ENCODE measurements around the gene UNC5A. TPM values are rescaled to one million over a fixed set of nuclear protein-coding genes. Genes with fewer than 3 reads are reported as not detected.

Gene UNC5A
- total RNA-seq, 2 experiments from 2014 or later, result not detected

GRCh38 chr5:176816043-176816745 is 5.8 kb downstream of the UNC5A start:
- POLR2A ChIA-PET, result no interaction called here

GRCh38 chr5:176816791-176817347 is 6.5 kb downstream of the UNC5A start:
- H3K9me3 Mint-ChIP-seq, result no peaks in the 10 kb centered on the region
- no peak for DNase-seq
- no peak overlapping the region for H3K4me3 Mint-ChIP-seq
- H3K27ac Mint-ChIP-seq, result no peak overlapping the region
- peaks cover 13% of the 10 kb centered on the region for H3K4me1 Mint-ChIP-seq
- peaks cover 65% of the 10 kb centered on the region for H3K27me3 Mint-ChIP-seq
- H3K36me3 Mint-ChIP-seq (ENCODE audit: low read depth), result no peaks in the 10 kb centered on the region
- CTCF ChIA-PET, result interaction anchor here (0.8 to 1.4 kb wide), 2 partner anchors 156 to 159 kb away, joined by 3 to 4 read pairs; no protein-coding TSS in a partner anchor
- POLR2A ChIA-PET, result no interaction called here

More at GRCh38 chr5:176816043-176816745, 5.8 kb downstream of the UNC5A start:
- H3K27ac Mint-ChIP-seq, result no peak overlapping the region
- no peaks in the 10 kb centered on the region for H3K9me3 Mint-ChIP-seq
- no peaks in the 10 kb centered on the region for H3K36me3 Mint-ChIP-seq (ENCODE audit: low read depth)
- CTCF ChIA-PET, result interaction anchor here (1.4 kb wide), 1 partner anchor 155 kb away, joined by 4 read pairs; no protein-coding TSS in a partner anchor
- no peak for DNase-seq
- peaks cover 72% of the 10 kb centered on the region for H3K27me3 Mint-ChIP-seq
- H3K4me1 Mint-ChIP-seq, result peaks cover 14% of the 10 kb centered on the region
- H3K4me3 Mint-ChIP-seq, result no peak overlapping the region

- peaks cover 13% of the 10 kb centered on the region for H3K4me1 Mint-ChIP-seq
- no peaks in the 10 kb centered on the region for H3K36me3 Mint-ChIP-seq (ENCODE audit: low read depth)
- CTCF ChIA-PET, result interaction anchor here (0.8 to 1.4 kb wide), 2 partner anchors 156 to 159 kb away, joined by 3 to 4 read pairs; no protein-coding TSS in a partner anchor
- no peaks in the 10 kb centered on the region for H3K9me3 Mint-ChIP-seq
- peaks cover 62% of the 10 kb centered on the region for H3K27me3 Mint-ChIP-seq
- H3K27ac Mint-ChIP-seq, result no peak overlapping the region
- no peak for DNase-seq
- POLR2A ChIA-PET, result no interaction called here
- H3K4me3 Mint-ChIP-seq, result no peak overlapping the region
Measured at GRCh38 chr5:176817369-176817840, 7.0 kb downstream of the UNC5A start.

- ChIA-PET POLR2A (no interaction called here), CTCF (no interaction called here)
- Mint-ChIP-seq H3K9me3 (no peaks in the 10 kb centered on the region), H3K27ac (no peak overlapping the region), H3K4me3 (peak overlapping the region; percentile 12), H3K36me3 (ENCODE audit: low read depth) (no peaks in the 10 kb centered on the region), H3K4me1 (peaks cover 13% of the 10 kb centered on the region), H3K27me3 (peaks cover 61% of the 10 kb centered on the region)
- no peak for DNase-seq
Measured at GRCh38 chr5:176817841-176818377, 7.5 kb downstream of the UNC5A start.

- H3K27me3 Mint-ChIP-seq, result peaks cover 56% of the 10 kb centered on the region
- CTCF ChIA-PET, result interaction anchor here (2.8 kb wide), 1 partner anchor 158 kb away, joined by 12 read pairs; no protein-coding TSS in a partner anchor
- H3K36me3 Mint-ChIP-seq (ENCODE audit: low read depth), result no peaks in the 10 kb centered on the region
- H3K4me3 Mint-ChIP-seq, result peak overlapping the region; percentile 12
- peak; percentile 55 for DNase-seq
- no peak overlapping the region for H3K27ac Mint-ChIP-seq
- peaks cover 13% of the 10 kb centered on the region for H3K4me1 Mint-ChIP-seq
- no peaks in the 10 kb centered on the region for H3K9me3 Mint-ChIP-seq
- POLR2A ChIA-PET, result interaction anchor here (0.9 kb wide), 1 partner anchor 9 kb away, joined by 3 read pairs; no protein-coding TSS in a partner anchor
Measured at GRCh38 chr5:176818391-176819098, 8.2 kb downstream of the UNC5A start.

GRCh38 chr5:176819476-176819875 is 9.1 kb downstream of the UNC5A start:
- ChIA-PET POLR2A (no interaction called here), CTCF (interaction anchor here (2.8 kb wide), 1 partner anchor 159 kb away, joined by 12 read pairs; no protein-coding TSS in a partner anchor)
- Mint-ChIP-seq H3K4me3 (no peak overlapping the region), H3K9me3 (no peaks in the 10 kb centered on the region), H3K36me3 (ENCODE audit: low read depth) (no peaks in the 10 kb centered on the region), H3K4me1 (peaks cover 13% of the 10 kb centered on the region), H3K27me3 (peaks cover 49% of the 10 kb centered on the region), H3K27ac (no peak overlapping the region)
- DNase-seq, result no peak

GRCh38 chr5:176820937-176821336 is 10.6 kb downstream of the UNC5A start:
- Mint-ChIP-seq H3K4me3 (no peak overlapping the region), H3K36me3 (ENCODE audit: low read depth) (no peaks in the 10 kb centered on the region), H3K4me1 (peaks cover 13% of the 10 kb centered on the region), H3K27ac (no peak overlapping the region), H3K27me3 (peaks cover 37% of the 10 kb centered on the region), H3K9me3 (no peaks in the 10 kb centered on the region)
- ChIA-PET POLR2A (no interaction called here), CTCF (interaction anchor here (2.8 kb wide), 1 partner anchor 160 kb away, joined by 12 read pairs; no protein-coding TSS in a partner anchor)
- no peak for DNase-seq

GRCh38 chr5:176821441-176821840 is 11.1 kb downstream of the UNC5A start:
- Mint-ChIP-seq H3K4me1 (peaks cover 13% of the 10 kb centered on the region), H3K27me3 (peaks cover 32% of the 10 kb centered on the region), H3K9me3 (no peaks in the 10 kb centered on the region), H3K36me3 (ENCODE audit: low read depth) (no peaks in the 10 kb centered on the region), H3K27ac (no peak overlapping the region), H3K4me3 (no peak overlapping the region)
- DNase-seq, result no peak
- ChIA-PET POLR2A (no interaction called here), CTCF (no interaction called here)

- CTCF ChIA-PET, result no interaction called here
- Mint-ChIP-seq H3K36me3 (ENCODE audit: low read depth) (no peaks in the 10 kb centered on the region), H3K27me3 (peaks cover 26% of the 10 kb centered on the region), H3K4me3 (no peak overlapping the region), H3K9me3 (no peaks in the 10 kb centered on the region), H3K27ac (no peak overlapping the region), H3K4me1 (peaks cover 12% of the 10 kb centered on the region)
- POLR2A ChIA-PET, result no interaction called here
- no peak for DNase-seq
Measured at GRCh38 chr5:176822041-176822792, 11.9 kb downstream of the UNC5A start.

GRCh38 chr5:176822793-176823481 is 12.6 kb downstream of the UNC5A start:
- Mint-ChIP-seq H3K36me3 (ENCODE audit: low read depth) (no peaks in the 10 kb centered on the region), H3K9me3 (no peaks in the 10 kb centered on the region), H3K4me1 (peaks cover 12% of the 10 kb centered on the region), H3K27me3 (peaks cover 26% of the 10 kb centered on the region), H3K4me3 (no peak overlapping the region), H3K27ac (no peak overlapping the region)
- CTCF ChIA-PET, result interaction anchor here (1.0 kb wide), 1 partner anchor 122 kb away, joined by 3 read pairs; no protein-coding TSS in a partner anchor
- DNase-seq, result no peak
- POLR2A ChIA-PET, result no interaction called here

- CTCF ChIA-PET, result no interaction called here
- Mint-ChIP-seq H3K4me1 (peaks cover 2% of the 10 kb centered on the region), H3K4me3 (no peak overlapping the region), H3K36me3 (ENCODE audit: low read depth) (no peaks in the 10 kb centered on the region), H3K9me3 (no peaks in the 10 kb centered on the region), H3K27me3 (peaks cover 16% of the 10 kb centered on the region), H3K27ac (no peak overlapping the region)
- no peak for DNase-seq
- POLR2A ChIA-PET, result no interaction called here
Measured at GRCh38 chr5:176823869-176824412, 13.6 kb downstream of the UNC5A start.

GRCh38 chr5:176824604-176825003 is 14.2 kb downstream of the UNC5A start:
- Mint-ChIP-seq H3K27me3 (peaks cover 10% of the 10 kb centered on the region), H3K27ac (no peak overlapping the region), H3K4me1 (no peaks in the 10 kb centered on the region), H3K36me3 (ENCODE audit: low read depth) (no peaks in the 10 kb centered on the region), H3K9me3 (no peaks in the 10 kb centered on the region), H3K4me3 (no peak overlapping the region)
- DNase-seq, result no peak
- ChIA-PET POLR2A (no interaction called here), CTCF (no interaction called here)

All from activated CD4-positive, alpha-beta memory T cell treated with anti-CD3 and anti-CD28 coated beads, Interleukin-2, amount 10 ng/mL, durations not matched to agents 7 days and 5 days (primary cell).